Neural cell (in vitro differentiated cells): ENCODE measurements around the gene DSCAM.

Source experiments
- CTCF ChIP-seq: fragments of 450-650 bp; IDR thresholded peaks from 2 replicates; pipeline ENCODE4 v1.5.1; 2014; ENCODE audit warnings: antibody characterized with exemption, mild to moderate bottlenecking, moderate library complexity; ENCODE audit not compliant: poor library complexity, severe bottlenecking
- EZH2 ChIP-seq: fragments of 200-600, 300-800 bp; shearing (Covaris generic), sonication (generic); IDR thresholded peaks from 2 replicates; pipeline ENCODE4 v1.6.1; 2014; ENCODE audit warnings: antibody characterized with exemption, low read length, borderline replicate concordance, mild to moderate bottlenecking; ENCODE audit not compliant: insufficient read depth, poor library complexity, severe bottlenecking
- POLR2AphosphoS5 ChIP-seq: IDR thresholded peaks from 2 replicates; pipeline ENCODE4 v1.6.1; 2012
- SMC3 ChIP-seq: fragments of 450-650 bp; conservative IDR thresholded peaks from 2 replicates; pipeline ENCODE4 v1.6.1; 2014; ENCODE audit warnings: antibody characterized with exemption, mild to moderate bottlenecking, moderate library complexity; ENCODE audit not compliant: poor library complexity
- TAF1 ChIP-seq: IDR thresholded peaks from 2 replicates; pipeline ENCODE4 v1.6.1; 2012; ENCODE audit warnings: low read depth

DNA sequence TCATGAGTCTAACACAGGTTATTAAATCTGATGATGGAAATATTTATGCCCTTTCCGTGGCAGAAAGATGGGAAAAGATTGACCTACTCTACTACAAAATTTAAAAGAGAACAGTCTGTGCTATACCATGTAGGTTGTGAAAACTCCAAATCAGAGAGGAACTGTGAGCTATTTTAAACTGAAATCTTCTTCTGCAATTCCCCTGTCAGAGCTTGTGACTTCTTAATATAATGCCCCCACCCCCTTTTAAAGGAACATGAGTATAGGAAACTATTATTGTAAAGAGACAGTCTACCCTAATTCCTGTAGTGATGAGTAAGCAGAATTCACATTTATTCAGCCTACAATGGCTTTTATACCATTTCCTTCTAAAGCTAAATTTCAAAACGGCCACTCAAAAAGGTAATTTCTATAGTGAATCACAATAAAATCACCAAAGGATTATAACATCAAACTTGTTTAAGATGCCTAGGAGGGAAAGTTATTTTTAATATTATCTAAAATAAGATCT, 11.7 kb downstream of the DSCAM start:
- TF ChIP-seq EZH2, result no peak
- no peak for TF ChIP-seq CTCF
- TF ChIP-seq TAF1, result no peak
- TF ChIP-seq SMC3, result no peak
- TF ChIP-seq POLR2AphosphoS5, result no peak
